ENCODE measurements around the gene FTCD. TPM values are rescaled to one million over a fixed set of nuclear protein-coding genes. Genes with fewer than 3 reads are reported as not detected.
"Not testable (repeated sequence)": the region's sequence is repeated elsewhere in the genome, so short reads cannot be mapped to it uniquely, and the experiment has no call there.

Gene FTCD
- total and polyA plus RNA-seq, 10 of the 15 experiments (the other 5 are each of a cell fraction or from before 2014, with no cell fraction given) = 0.27 to 0.28 TPM; not detected in 8

DNA sequence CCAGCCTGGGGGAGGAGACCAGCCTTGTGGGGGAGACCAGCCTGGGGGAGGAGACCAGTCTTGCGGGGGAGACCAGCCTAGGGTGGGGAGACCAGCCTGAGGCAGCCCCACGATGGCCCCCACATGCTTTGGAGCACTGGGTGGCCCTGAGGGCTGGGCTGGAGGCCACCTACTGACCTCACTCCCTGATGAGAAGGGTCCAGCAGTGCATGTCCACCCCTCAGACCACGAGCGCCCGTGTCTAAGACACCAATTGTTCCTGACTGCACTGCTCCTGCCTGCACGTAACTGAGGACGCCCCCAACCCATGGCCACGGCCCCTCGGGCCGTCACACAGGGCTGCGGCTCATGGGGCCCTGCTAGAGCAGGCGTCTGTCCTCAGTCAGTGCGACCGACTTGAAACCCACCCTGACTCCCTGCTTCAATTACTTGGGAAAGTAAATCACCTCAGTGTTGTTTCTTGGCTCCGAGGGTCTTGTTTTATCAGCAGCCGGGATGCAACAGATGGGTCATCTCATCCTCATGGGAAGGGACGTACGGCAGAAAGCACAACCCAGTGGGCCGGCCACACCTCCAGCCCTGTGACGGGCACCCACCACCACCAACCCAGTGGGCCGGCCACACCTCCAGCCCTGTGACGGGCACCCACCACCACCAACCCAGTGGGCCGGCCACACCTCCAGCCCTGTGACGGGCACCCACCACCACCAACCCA, 28.7 kb upstream of the FTCD start, which contains the start of gene SPATC1L (continued):
- TF ChIP-seq, protein P1, sequence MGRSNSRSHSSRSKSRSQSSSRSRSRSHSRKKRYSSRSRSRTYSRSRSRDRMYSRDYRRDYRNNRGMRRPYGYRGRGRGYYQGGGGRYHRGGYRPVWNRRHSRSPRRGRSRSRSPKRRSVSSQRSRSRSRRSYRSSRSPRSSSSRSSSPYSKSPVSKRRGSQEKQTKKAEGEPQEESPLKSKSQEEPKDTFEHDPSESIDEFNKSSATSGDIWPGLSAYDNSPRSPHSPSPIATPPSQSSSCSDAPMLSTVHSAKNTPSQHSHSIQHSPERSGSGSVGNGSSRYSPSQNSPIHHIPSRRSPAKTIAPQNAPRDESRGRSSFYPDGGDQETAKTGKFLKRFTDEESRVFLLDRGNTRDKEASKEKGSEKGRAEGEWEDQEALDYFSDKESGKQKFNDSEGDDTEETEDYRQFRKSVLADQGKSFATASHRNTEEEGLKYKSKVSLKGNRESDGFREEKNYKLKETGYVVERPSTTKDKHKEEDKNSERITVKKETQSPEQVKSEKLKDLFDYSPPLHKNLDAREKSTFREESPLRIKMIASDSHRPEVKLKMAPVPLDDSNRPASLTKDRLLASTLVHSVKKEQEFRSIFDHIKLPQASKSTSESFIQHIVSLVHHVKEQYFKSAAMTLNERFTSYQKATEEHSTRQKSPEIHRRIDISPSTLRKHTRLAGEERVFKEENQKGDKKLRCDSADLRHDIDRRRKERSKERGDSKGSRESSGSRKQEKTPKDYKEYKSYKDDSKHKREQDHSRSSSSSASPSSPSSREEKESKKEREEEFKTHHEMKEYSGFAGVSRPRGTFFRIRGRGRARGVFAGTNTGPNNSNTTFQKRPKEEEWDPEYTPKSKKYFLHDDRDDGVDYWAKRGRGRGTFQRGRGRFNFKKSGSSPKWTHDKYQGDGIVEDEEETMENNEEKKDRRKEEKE (IDR thresholded peaks at IDR 0.05) = 0 out of 2 replicates have a peak, but pooled peaks have one; percentile 10
- TF ChIP-seq SUZ12 (IDR thresholded peaks at IDR 0.05; ENCODE audit: unreplicated experiment) (no peak), ZBED1 (IDR thresholded peaks at IDR 0.05; ENCODE audit: borderline replicate concordance) (no peak), GATAD2B (conservative IDR thresholded peaks at IDR 0.05; ENCODE audit: low read depth) (0 out of 2 replicates have a peak, but pooled peaks have one; percentile 29), FOS (IDR thresholded peaks at IDR 0.05; ENCODE audit: borderline replicate concordance, extremely low read depth, insufficient read length) (peak; percentile 45)
- TF ChIP-seq, protein P2, sequence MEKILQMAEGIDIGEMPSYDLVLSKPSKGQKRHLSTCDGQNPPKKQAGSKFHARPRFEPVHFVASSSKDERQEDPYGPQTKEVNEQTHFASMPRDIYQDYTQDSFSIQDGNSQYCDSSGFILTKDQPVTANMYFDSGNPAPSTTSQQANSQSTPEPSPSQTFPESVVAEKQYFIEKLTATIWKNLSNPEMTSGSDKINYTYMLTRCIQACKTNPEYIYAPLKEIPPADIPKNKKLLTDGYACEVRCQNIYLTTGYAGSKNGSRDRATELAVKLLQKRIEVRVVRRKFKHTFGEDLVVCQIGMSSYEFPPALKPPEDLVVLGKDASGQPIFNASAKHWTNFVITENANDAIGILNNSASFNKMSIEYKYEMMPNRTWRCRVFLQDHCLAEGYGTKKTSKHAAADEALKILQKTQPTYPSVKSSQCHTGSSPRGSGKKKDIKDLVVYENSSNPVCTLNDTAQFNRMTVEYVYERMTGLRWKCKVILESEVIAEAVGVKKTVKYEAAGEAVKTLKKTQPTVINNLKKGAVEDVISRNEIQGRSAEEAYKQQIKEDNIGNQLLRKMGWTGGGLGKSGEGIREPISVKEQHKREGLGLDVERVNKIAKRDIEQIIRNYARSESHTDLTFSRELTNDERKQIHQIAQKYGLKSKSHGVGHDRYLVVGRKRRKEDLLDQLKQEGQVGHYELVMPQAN (conservative IDR thresholded peaks at IDR 0.05) = 0 out of 2 replicates have a peak, but pooled peaks have one; percentile 41

DNA sequence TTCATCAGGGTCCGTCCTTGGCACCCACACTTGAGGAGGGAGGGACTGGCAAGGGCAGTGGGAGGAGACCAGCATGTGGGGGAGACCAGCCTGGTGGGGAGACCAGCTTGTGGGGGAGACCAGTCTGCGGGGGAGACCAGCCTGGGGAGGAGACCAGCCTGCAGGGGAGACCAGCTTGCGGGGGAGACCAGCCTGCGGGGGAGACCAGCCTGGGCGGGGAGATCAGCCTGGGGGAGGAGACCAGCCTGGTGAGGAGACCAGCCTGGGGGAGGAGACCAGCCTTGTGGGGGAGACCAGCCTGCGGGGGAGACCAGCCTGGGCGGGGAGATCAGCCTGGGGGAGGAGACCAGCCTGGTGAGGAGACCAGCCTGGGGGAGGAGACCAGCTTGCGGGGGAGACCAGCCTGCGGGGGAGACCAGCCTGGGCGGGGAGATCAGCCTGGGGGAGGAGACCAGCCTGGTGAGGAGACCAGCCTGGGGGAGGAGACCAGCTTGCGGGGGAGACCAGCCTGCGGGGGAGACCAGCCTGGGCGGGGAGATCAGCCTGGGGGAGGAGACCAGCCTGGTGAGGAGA, 28.0 kb upstream of the FTCD start:
- intact Hi-C loops (cut with micrococcal nuclease; ENCODE audit: unreplicated experiment); H3K9me3 ChIP-seq (replicated peaks; ENCODE audit: control insufficient read depth, insufficient read depth, low read length); RAD21 ChIA-PET (ENCODE audit: unreplicated experiment); H3K27me3 ChIP-seq (replicated peaks in 1 of 2; ENCODE audit: control insufficient read depth in 2 of 2, insufficient read depth in 2 of 2, low read length in 1 of 2); ATAC-seq; H3K27ac ChIP-seq (ENCODE audit: control insufficient read depth, insufficient read depth); H3K4me1 ChIP-seq (ENCODE audit: control insufficient read depth, insufficient read depth, low read length); CTCF ChIA-PET; H3K9ac ChIP-seq (ENCODE audit: control insufficient read depth, insufficient read depth, low read length); FAIRE-seq; H2AFZ ChIP-seq (ENCODE audit: control insufficient read depth, low read depth, low read length); BruUV-seq (replicated peaks); POLR2A ChIA-PET; DNase-seq (ENCODE audit: low read depth, low spot score); in situ Hi-C loops (cut with MboI); SMC1A ChIA-PET (ENCODE audit: uncharacterized antibody, unreplicated experiment); H3K36me3 ChIP-seq (ENCODE audit: control insufficient read depth in 2 of 2, insufficient read depth in 2 of 2, low read length in 1 of 2); H3K79me2 ChIP-seq (ENCODE audit: control insufficient read depth, insufficient read depth, low read length); H4K20me1 ChIP-seq (ENCODE audit: control insufficient read depth, insufficient read depth): not testable (repeated sequence)
- WGBS (ENCODE audit: insufficient coverage, insufficient replicate concordance, low lambda C conversion rate, missing lambda C conversion rate) = 39% methylated on average over 5 of the region's 13 CpGs
- H3K4me2 ChIP-seq (ENCODE audit: control insufficient read depth, insufficient read depth) = peak overlapping the region; percentile 95
- peak overlapping the region; percentile 99 for H3K4me3 ChIP-seq

All from GM12878 (cell line).